Liver (tissue), 9 donors: ENCODE results near the gene DCC. TPM values are rescaled to one million over a fixed set of nuclear protein-coding genes. Genes with fewer than 3 reads are reported as not detected.

Source experiments
- DNase-seq: peaks from one replicate; pipeline ENCODE4 v3.0.0-alpha.2; 2017; ENCODE audit warnings: low spot score
- H3K27ac ChIP-seq, 2 donors: one replicate each; pipeline ENCODE4 v1.7.0; 2013; ENCODE audit warnings: inconsistent platforms in 2 of 2, low read length in 2 of 2, control low read depth in 1 of 2, low read depth in 1 of 2, mild to moderate bottlenecking in 1 of 2
- H3K27me3 ChIP-seq, 4 donors: one replicate each; pipeline versions ENCODE4 v1.6.1 to v1.7.0; 2013; ENCODE audit warnings: low read length in 3 of 4, inconsistent platforms in 1 of 4, mild to moderate bottlenecking in 1 of 4, moderate library complexity in 1 of 4; ENCODE audit not compliant: control insufficient read depth in 4 of 4, insufficient read depth in 4 of 4
- H3K36me3 ChIP-seq, 4 donors: one replicate each; pipeline versions ENCODE4 v1.6.1 to v1.7.0; 2013; ENCODE audit warnings: low read length in 3 of 4, mild to moderate bottlenecking in 3 of 4, low read depth in 1 of 4, moderate library complexity in 1 of 4; ENCODE audit not compliant: control insufficient read depth in 4 of 4, insufficient read depth in 3 of 4
- H3K4me1 ChIP-seq, 4 donors: one replicate each; pipeline versions ENCODE4 v1.6.1 to v1.7.0; 2013; ENCODE audit warnings: low read length in 3 of 4, mild to moderate bottlenecking in 3 of 4, moderate library complexity in 1 of 4; ENCODE audit not compliant: control insufficient read depth in 4 of 4, insufficient read depth in 4 of 4
- H3K4me3 ChIP-seq, 3 donors: one replicate each; pipeline versions ENCODE4 v1.6.1 to v1.7.0; 2013; ENCODE audit warnings: low read length in 3 of 3, control low read depth in 1 of 3, low read depth in 1 of 3, mild to moderate bottlenecking in 1 of 3
- H3K9ac ChIP-seq, 2 donors: one replicate each; pipeline ENCODE4 v1.7.0; 2013; ENCODE audit warnings: low read length in 2 of 2, mild to moderate bottlenecking in 2 of 2, moderate library complexity in 2 of 2, control low read depth in 1 of 2, low read depth in 1 of 2
- H3K9me3 ChIP-seq, 4 donors: one replicate each; pipeline versions ENCODE4 v1.6.1 to v1.7.0; 2013; ENCODE audit warnings: low read length in 3 of 4; ENCODE audit not compliant: control insufficient read depth in 4 of 4
- EGR1 ChIP-seq, 2 donors: IDR thresholded peaks; 2 replicates each; pipeline ENCODE4 v1.6.1; 2016 to 2018; ENCODE audit warnings: antibody characterized with exemption in 2 of 2, low read depth in 2 of 2
- FOXA1 ChIP-seq: IDR thresholded peaks from 2 replicates; pipeline ENCODE4 v1.6.1; 2016; ENCODE audit warnings: antibody characterized with exemption
- FOXA2 ChIP-seq: IDR thresholded peaks from 2 replicates; pipeline ENCODE4 v1.6.1; 2016; ENCODE audit warnings: antibody characterized with exemption
- GABPA ChIP-seq, 2 donors: IDR thresholded peaks in 1 of 2; conservative IDR thresholded peaks in 1 of 2; 2 replicates each; pipeline ENCODE4 v1.6.1; 2016; ENCODE audit warnings: antibody characterized with exemption in 2 of 2, mild to moderate bottlenecking in 1 of 2, moderate library complexity in 1 of 2
- HNF4A ChIP-seq, 2 donors: conservative IDR thresholded peaks; 2 replicates each; pipeline ENCODE4 v1.6.1; 2016; ENCODE audit warnings: antibody characterized with exemption in 2 of 2, mild to moderate bottlenecking in 2 of 2
- HNF4G ChIP-seq: IDR thresholded peaks from 2 replicates; pipeline ENCODE4 v1.6.1; 2016; ENCODE audit warnings: antibody characterized with exemption
- JUND ChIP-seq, 2 donors: IDR thresholded peaks; 2 replicates each; pipeline ENCODE4 v1.6.1; 2016; ENCODE audit warnings: antibody characterized with exemption in 2 of 2
- NR2F2 ChIP-seq: IDR thresholded peaks from 2 replicates; pipeline ENCODE4 v1.6.1; 2016; ENCODE audit warnings: antibody characterized with exemption
- RAD21 ChIP-seq, 2 donors: IDR thresholded peaks; 2 replicates each; pipeline ENCODE4 v1.6.1; 2016; ENCODE audit warnings: antibody characterized with exemption in 2 of 2, mild to moderate bottlenecking in 2 of 2
- RXRA ChIP-seq, 2 donors: IDR thresholded peaks; 2 replicates each; pipeline ENCODE4 v1.6.1; 2017 to 2018; ENCODE audit warnings: antibody characterized with exemption in 2 of 2, mild to moderate bottlenecking in 1 of 2
- SP1 ChIP-seq: IDR thresholded peaks from 2 replicates; pipeline ENCODE4 v1.6.1; 2018; ENCODE audit warnings: antibody characterized with exemption, mild to moderate bottlenecking
- TAF1 ChIP-seq: conservative IDR thresholded peaks from 2 replicates; pipeline ENCODE4 v1.6.1; 2016; ENCODE audit warnings: antibody characterized with exemption, mild to moderate bottlenecking
- YY1 ChIP-seq: IDR thresholded peaks from 2 replicates; pipeline ENCODE4 v1.6.1; 2016; ENCODE audit warnings: antibody characterized with exemption, mild to moderate bottlenecking
- WGBS: extraction: QIAGEN DNeasy Blood & Tissue Kit; methylation state at CpG from one replicate; pipeline ENCODE4 v1.1.7; 2013; 5-methylcytosine and 5-hydroxymethylcytosine counted together
- polyA plus RNA-seq, 2 donors: library from polyadenylated mRNA; stranded (reverse) in 1 of 2; unstranded in 1 of 2; fragments of 200-250 nt in 1 of 2; fragments of >200 nt in 1 of 2; fragmentation: Nextera tagmentation in 1 of 2; extraction: Ambion mirVana in 1 of 2; gene quantifications; one replicate each; pipeline versions ENCODE4 v1.2.1 to v1.2.3, GENCODE V29; 2013 to 2015
- total RNA-seq, 2 donors: library from RNA; depleted of rRNA; stranded (reverse); fragments of >200 nt; gene quantifications; one replicate each; pipeline ENCODE4 v1.2.3, GENCODE V29; 2014
- TF ChIP-seq, protein P1 (sequence below): IDR thresholded peaks from 2 replicates; pipeline ENCODE4 v1.6.1; 2016; ENCODE audit warnings: antibody characterized with exemption
- TF ChIP-seq, protein P2 (sequence below): fragments of 150-350 bp; IDR thresholded peaks from 2 replicates; pipeline ENCODE4 v1.5.1; 2017; ENCODE audit warnings: improper control_type of control experiment, low read depth, low read length; ENCODE audit not compliant: missing input control
- TF ChIP-seq, protein P3 (sequence below): IDR thresholded peaks from 2 replicates; pipeline ENCODE4 v1.6.1; 2016; ENCODE audit warnings: antibody characterized with exemption, mild to moderate bottlenecking
- TF ChIP-seq, protein P4 (sequence below): IDR thresholded peaks from 2 replicates; pipeline ENCODE4 v1.6.1; 2016; ENCODE audit warnings: antibody characterized with exemption
- TF ChIP-seq, protein P5 (sequence below): IDR thresholded peaks from 2 replicates; pipeline ENCODE4 v1.6.1; 2016; ENCODE audit warnings: antibody characterized with exemption
- donor health status: healthy.
- donor health status: healthy.
- donor health status: healthy.
- donor health status: healthy.
- donor health status: healthy.

The DCC gene
- total and polyA plus RNA-seq, 4 donors = under 0.01 to 0.03 TPM; not detected in 2

GRCh38 chr18:52546686-52547346 lies 206.8 kb downstream of the DCC start:
- DNase-seq = no peak
- H3K4me3 ChIP-seq = no peak overlapping the region
- no peaks in the 10 kb centered on the region for H3K9me3 ChIP-seq
- TF ChIP-seq RAD21 (IDR thresholded peaks at IDR 0.05) = no peak
- no peak for TF ChIP-seq FOXA1
- no peak for TF ChIP-seq GABPA (IDR thresholded peaks at IDR 0.05 in 1 of 2, conservative IDR thresholded peaks at IDR 0.05 in 1 of 2)
- TF ChIP-seq RXRA (IDR thresholded peaks at IDR 0.05) = no peak
- TF ChIP-seq NR2F2 = no peak
- TF ChIP-seq EGR1 (IDR thresholded peaks at IDR 0.05; ENCODE audit: low read depth in 2 of 2) = no peak
- TF ChIP-seq, protein P1, sequence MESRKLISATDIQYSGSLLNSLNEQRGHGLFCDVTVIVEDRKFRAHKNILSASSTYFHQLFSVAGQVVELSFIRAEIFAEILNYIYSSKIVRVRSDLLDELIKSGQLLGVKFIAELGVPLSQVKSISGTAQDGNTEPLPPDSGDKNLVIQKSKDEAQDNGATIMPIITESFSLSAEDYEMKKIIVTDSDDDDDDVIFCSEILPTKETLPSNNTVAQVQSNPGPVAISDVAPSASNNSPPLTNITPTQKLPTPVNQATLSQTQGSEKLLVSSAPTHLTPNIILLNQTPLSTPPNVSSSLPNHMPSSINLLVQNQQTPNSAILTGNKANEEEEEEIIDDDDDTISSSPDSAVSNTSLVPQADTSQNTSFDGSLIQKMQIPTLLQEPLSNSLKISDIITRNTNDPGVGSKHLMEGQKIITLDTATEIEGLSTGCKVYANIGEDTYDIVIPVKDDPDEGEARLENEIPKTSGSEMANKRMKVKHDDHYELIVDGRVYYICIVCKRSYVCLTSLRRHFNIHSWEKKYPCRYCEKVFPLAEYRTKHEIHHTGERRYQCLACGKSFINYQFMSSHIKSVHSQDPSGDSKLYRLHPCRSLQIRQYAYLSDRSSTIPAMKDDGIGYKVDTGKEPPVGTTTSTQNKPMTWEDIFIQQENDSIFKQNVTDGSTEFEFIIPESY = no peak
- TF ChIP-seq, protein P2, sequence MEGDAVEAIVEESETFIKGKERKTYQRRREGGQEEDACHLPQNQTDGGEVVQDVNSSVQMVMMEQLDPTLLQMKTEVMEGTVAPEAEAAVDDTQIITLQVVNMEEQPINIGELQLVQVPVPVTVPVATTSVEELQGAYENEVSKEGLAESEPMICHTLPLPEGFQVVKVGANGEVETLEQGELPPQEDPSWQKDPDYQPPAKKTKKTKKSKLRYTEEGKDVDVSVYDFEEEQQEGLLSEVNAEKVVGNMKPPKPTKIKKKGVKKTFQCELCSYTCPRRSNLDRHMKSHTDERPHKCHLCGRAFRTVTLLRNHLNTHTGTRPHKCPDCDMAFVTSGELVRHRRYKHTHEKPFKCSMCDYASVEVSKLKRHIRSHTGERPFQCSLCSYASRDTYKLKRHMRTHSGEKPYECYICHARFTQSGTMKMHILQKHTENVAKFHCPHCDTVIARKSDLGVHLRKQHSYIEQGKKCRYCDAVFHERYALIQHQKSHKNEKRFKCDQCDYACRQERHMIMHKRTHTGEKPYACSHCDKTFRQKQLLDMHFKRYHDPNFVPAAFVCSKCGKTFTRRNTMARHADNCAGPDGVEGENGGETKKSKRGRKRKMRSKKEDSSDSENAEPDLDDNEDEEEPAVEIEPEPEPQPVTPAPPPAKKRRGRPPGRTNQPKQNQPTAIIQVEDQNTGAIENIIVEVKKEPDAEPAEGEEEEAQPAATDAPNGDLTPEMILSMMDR = no peak
- no peak for TF ChIP-seq JUND (IDR thresholded peaks at IDR 0.05)
- TF ChIP-seq, protein P3, sequence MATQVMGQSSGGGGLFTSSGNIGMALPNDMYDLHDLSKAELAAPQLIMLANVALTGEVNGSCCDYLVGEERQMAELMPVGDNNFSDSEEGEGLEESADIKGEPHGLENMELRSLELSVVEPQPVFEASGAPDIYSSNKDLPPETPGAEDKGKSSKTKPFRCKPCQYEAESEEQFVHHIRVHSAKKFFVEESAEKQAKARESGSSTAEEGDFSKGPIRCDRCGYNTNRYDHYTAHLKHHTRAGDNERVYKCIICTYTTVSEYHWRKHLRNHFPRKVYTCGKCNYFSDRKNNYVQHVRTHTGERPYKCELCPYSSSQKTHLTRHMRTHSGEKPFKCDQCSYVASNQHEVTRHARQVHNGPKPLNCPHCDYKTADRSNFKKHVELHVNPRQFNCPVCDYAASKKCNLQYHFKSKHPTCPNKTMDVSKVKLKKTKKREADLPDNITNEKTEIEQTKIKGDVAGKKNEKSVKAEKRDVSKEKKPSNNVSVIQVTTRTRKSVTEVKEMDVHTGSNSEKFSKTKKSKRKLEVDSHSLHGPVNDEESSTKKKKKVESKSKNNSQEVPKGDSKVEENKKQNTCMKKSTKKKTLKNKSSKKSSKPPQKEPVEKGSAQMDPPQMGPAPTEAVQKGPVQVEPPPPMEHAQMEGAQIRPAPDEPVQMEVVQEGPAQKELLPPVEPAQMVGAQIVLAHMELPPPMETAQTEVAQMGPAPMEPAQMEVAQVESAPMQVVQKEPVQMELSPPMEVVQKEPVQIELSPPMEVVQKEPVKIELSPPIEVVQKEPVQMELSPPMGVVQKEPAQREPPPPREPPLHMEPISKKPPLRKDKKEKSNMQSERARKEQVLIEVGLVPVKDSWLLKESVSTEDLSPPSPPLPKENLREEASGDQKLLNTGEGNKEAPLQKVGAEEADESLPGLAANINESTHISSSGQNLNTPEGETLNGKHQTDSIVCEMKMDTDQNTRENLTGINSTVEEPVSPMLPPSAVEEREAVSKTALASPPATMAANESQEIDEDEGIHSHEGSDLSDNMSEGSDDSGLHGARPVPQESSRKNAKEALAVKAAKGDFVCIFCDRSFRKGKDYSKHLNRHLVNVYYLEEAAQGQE = no peak
- no peak for TF ChIP-seq YY1
- TF ChIP-seq, protein P4, sequence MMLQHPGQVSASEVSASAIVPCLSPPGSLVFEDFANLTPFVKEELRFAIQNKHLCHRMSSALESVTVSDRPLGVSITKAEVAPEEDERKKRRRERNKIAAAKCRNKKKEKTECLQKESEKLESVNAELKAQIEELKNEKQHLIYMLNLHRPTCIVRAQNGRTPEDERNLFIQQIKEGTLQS = no peak
- TF ChIP-seq HNF4G = no peak
- no peak for TF ChIP-seq SP1
- TF ChIP-seq FOXA2 = no peak
- TF ChIP-seq HNF4A (conservative IDR thresholded peaks at IDR 0.05) = no peak
- TF ChIP-seq TAF1 = no peak
- TF ChIP-seq, protein P5, sequence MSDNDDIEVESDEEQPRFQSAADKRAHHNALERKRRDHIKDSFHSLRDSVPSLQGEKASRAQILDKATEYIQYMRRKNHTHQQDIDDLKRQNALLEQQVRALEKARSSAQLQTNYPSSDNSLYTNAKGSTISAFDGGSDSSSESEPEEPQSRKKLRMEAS = no peak
- no peaks in the 10 kb centered on the region for H3K4me1 ChIP-seq
- H3K27me3 ChIP-seq = no peaks in the 10 kb centered on the region
- no peaks in the 10 kb centered on the region for H3K36me3 ChIP-seq
- 65% methylated on average over 6 of the region's 6 CpGs for WGBS
- no peak overlapping the region for H3K27ac ChIP-seq
- no peak overlapping the region for H3K9ac ChIP-seq
